A549 (cell line): Measurements from ENCODE around the gene RET. TPM values are rescaled to one million over a fixed set of nuclear protein-coding genes. Genes with fewer than 3 reads are reported as not detected.

Experiments
- ATAC-seq, 2 experiments: fragments of 200-7000 bp in 1 of 2; fragments of >200 bp in 1 of 2; cut with Nextera tagmentation in 1 of 2; cut with Tn5 transposase in 1 of 2; 3 replicates each; pipeline versions ENCODE4 v1.8.0 to v1.9.1; 2018 to 2020; ENCODE audit warnings: mild to moderate bottlenecking in 1 of 2, moderate library complexity in 1 of 2
- CTCF ChIA-PET: fragments of 300-600 bp; sonication (Branson Sonifier 250); formaldehyde crosslinking; extraction: SDS; loops from one replicate; lab custom pipeline; 2021; ENCODE audit warnings: antibody characterized with exemption, inconsistent platforms; lab: Yijun Ruan, JAX
- POLR2A ChIA-PET: fragments of 350-600 bp; formaldehyde crosslinking; extraction: SDS; loops from one replicate; lab custom pipeline; 2021; ENCODE audit warnings: antibody characterized with exemption, inconsistent platforms; lab: Yijun Ruan, JAX
- DNase-seq, 2 experiments: peaks; one replicate each; pipeline versions ENCODE4 v3.0.0 to v3.0.0-alpha.2; 2011 to 2016; ENCODE audit warnings: low read depth in 1 of 2, low spot score in 1 of 2
- FAIRE-seq: peaks from 2 replicates; lab custom pipeline; 2011; peaks lifted over from hg19 to GRCh38; lab: Jason Lieb, UNC
- H3K27ac ChIP-seq, 2 experiments: fragments of >200 bp; sonication (Bioruptor Twin); formaldehyde crosslinking; 3 replicates each; pipeline ENCODE4 v1.5.1; 2016 to 2017
- H3K4me1 ChIP-seq: fragments of >200 bp; sonication (Bioruptor Twin); formaldehyde crosslinking; 3 replicates; pipeline ENCODE4 v1.6.1; 2016
- H3K4me2 ChIP-seq: fragments of >200 bp; sonication (Bioruptor Twin); formaldehyde crosslinking; 3 replicates; pipeline ENCODE4 v1.6.1; 2016
- H3K4me3 ChIP-seq: fragments of >200 bp; sonication (Bioruptor Twin); formaldehyde crosslinking; 3 replicates; pipeline ENCODE4 v1.5.1; 2016
- H3K9me3 ChIP-seq: fragments of >200 bp; sonication (Bioruptor Twin); formaldehyde crosslinking; 3 replicates; pipeline ENCODE4 v1.6.1; 2016
- ATOH8 ChIP-seq: fragments of 250-450 bp; sonication (Bioruptor Pico); IDR thresholded peaks from 2 replicates; pipeline ENCODE4 v1.5.0; 2020; ENCODE audit warnings: low read depth, mild to moderate bottlenecking, moderate library complexity
- BCL3 ChIP-seq: fragments of >200 bp; sonication (Bioruptor Twin); formaldehyde crosslinking; IDR thresholded peaks from 3 replicates; pipeline ENCODE4 v1.6.1; 2016
- CBX8 ChIP-seq: fragments of 200-600 bp; sonication (generic); IDR thresholded peaks from 2 replicates; pipeline ENCODE4 v1.6.1; 2016
- ELK1 ChIP-seq: fragments of 150-350 bp; IDR thresholded peaks from 2 replicates; pipeline ENCODE4 v1.6.1; 2014; ENCODE audit warnings: low read depth, mild to moderate bottlenecking, low read length
- FOXS1 ChIP-seq: fragments of 250-450 bp; sonication (Bioruptor Pico); IDR thresholded peaks from 2 replicates; pipeline ENCODE4 v1.5.0; 2020; ENCODE audit warnings: mild to moderate bottlenecking, moderate library complexity
- HDAC2 ChIP-seq: fragments of 200-600 bp; sonication (generic); IDR thresholded peaks from 2 replicates; pipeline ENCODE4 v1.6.1; 2016
- HES2 ChIP-seq: fragments of >200 bp; sonication (Bioruptor Twin); formaldehyde crosslinking; IDR thresholded peaks from 2 replicates; pipeline ENCODE4 v1.6.1; 2016
- HEYL ChIP-seq: fragments of 250-450 bp; sonication (Bioruptor Pico); IDR thresholded peaks from 2 replicates; pipeline ENCODE4 v1.8.0; 2021; ENCODE audit warnings: mild to moderate bottlenecking, moderate library complexity
- JUN ChIP-seq, 2 experiments: fragments of >200 bp; sonication (Bioruptor Twin); formaldehyde crosslinking; IDR thresholded peaks; 2 replicates in 1 of 2; 3 replicates in 1 of 2; pipeline ENCODE4 v1.6.1; 2016 to 2017
- JUNB ChIP-seq: fragments of >200 bp; sonication (Bioruptor Twin); formaldehyde crosslinking; IDR thresholded peaks from 2 replicates; pipeline ENCODE4 v1.6.1; 2016
- MAX ChIP-seq: IDR thresholded peaks from 2 replicates; pipeline ENCODE4 v1.6.1; 2012
- NFE2L2 ChIP-seq: fragments of 150-350 bp; conservative IDR thresholded peaks from 2 replicates; pipeline ENCODE4 v1.6.1; 2014; ENCODE audit warnings: low read length
- NR3C1 ChIP-seq: fragments of >200 bp; sonication (Bioruptor Twin); formaldehyde crosslinking; IDR thresholded peaks from 3 replicates; pipeline ENCODE4 v1.6.1; 2017
- RAD21 ChIP-seq, 2 experiments: fragments of >200 bp in 1 of 2; sonication (Bioruptor Twin) in 1 of 2; formaldehyde crosslinking in 1 of 2; IDR thresholded peaks in 1 of 2; conservative IDR thresholded peaks in 1 of 2; 2 replicates in 1 of 2; 3 replicates in 1 of 2; pipeline ENCODE4 v1.6.1; 2012 to 2018; ENCODE audit warnings: inconsistent platforms in 1 of 2
- RARB ChIP-seq: fragments of 250-450 bp; sonication (Bioruptor Pico); IDR thresholded peaks from 2 replicates; pipeline ENCODE4 v1.8.0; 2021; ENCODE audit warnings: mild to moderate bottlenecking, moderate library complexity
- RCOR1 ChIP-seq: fragments of 150-350 bp; IDR thresholded peaks from 2 replicates; pipeline ENCODE4 v1.6.1; 2014; ENCODE audit warnings: antibody characterized with exemption, low read length, low read depth
- RFX5 ChIP-seq: fragments of 450-650 bp; IDR thresholded peaks from 2 replicates; pipeline ENCODE4 v1.7.1; 2014; ENCODE audit warnings: antibody characterized with exemption, mild to moderate bottlenecking, moderate library complexity
- TP53 ChIP-seq: fragments of 250-450 bp; sonication (Bioruptor Pico); IDR thresholded peaks from 2 replicates; pipeline ENCODE4 v1.5.0; 2021; ENCODE audit warnings: mild to moderate bottlenecking, moderate library complexity
- ZFP36 ChIP-seq: fragments of 450-650 bp; IDR thresholded peaks from 2 replicates; pipeline ENCODE4 v1.6.1; 2014; ENCODE audit warnings: borderline replicate concordance; ENCODE audit not compliant: partially characterized antibody
- ZSCAN20 ChIP-seq: fragments of 250-450 bp; sonication (Bioruptor Pico); IDR thresholded peaks from 2 replicates; pipeline ENCODE4 v1.8.0; 2022; ENCODE audit warnings: mild to moderate bottlenecking, moderate library complexity
- WGBS: methylation state at CpG from one replicate; pipeline ENCODE4 v1.1.6; 2017; ENCODE audit errors: missing lambda C conversion rate; 5-methylcytosine and 5-hydroxymethylcytosine counted together
- polyA plus RNA-seq, 4 experiments: library from polyadenylated mRNA; depleted of rRNA in 3 of 4; stranded (reverse); fragments of >200 nt; fragmentation: RNase III in 1 of 4; extraction: RNeasy Plus Mini Kit Qiagen cat#74134 plus additional on column Dnase treatment in 1 of 4; gene quantifications; 2 replicates in 3 of 4; 3 replicates in 1 of 4; pipeline ENCODE4 v1.2.3, GENCODE V29; 2011 to 2017

The RET gene
- polyA plus RNA-seq, 2 of the 4 experiments (the other 2 are of a cell fraction): 0.08 to 0.41 TPM

- H3K4me1 ChIP-seq: no peaks in the 10 kb centered on the region
- FAIRE-seq (no peak), ATAC-seq (no peak), DNase-seq (no peak)
- no peak overlapping the region for H3K27ac ChIP-seq
- peaks cover 17% of the 10 kb centered on the region for H3K9me3 ChIP-seq
- CTCF ChIA-PET: interaction anchor here (1.3 kb wide), 1 partner anchor 12 kb away, joined by 5 read pairs; no protein-coding TSS in a partner anchor
- POLR2A ChIA-PET: no interaction called here
- no peak overlapping the region for H3K4me3 ChIP-seq
- 0% methylated on average over 1 of the region's 1 CpG for WGBS
- H3K4me2 ChIP-seq: no peak overlapping the region
- no peak for TF ChIP-seq HES2
- no peak for TF ChIP-seq HEYL
- no peak for TF ChIP-seq TP53 (CRISPR knock-in tag)
- TF ChIP-seq NFE2L2: no peak
- no peak for TF ChIP-seq MAX
- no peak for TF ChIP-seq ELK1
- TF ChIP-seq CBX8: no peak
- no peak for TF ChIP-seq RAD21 (conservative IDR thresholded peaks at IDR 0.05 in 1 of 2, IDR thresholded peaks at IDR 0.05 in 1 of 2)
- TF ChIP-seq ATOH8 (CRISPR knock-in tag): no peak
These were observed 44.3 kb upstream of the RET start for GRCh38 chr10:43032613-43033012.

- 7% methylated on average over 4 of the region's 4 CpGs for WGBS
- CTCF ChIA-PET: interaction anchor here (1.3 kb wide), 1 partner anchor 58 kb away, joined by 3 read pairs; no protein-coding TSS in a partner anchor
- Histone ChIP-seq H3K9me3 (peaks cover 17% of the 10 kb centered on the region), H3K4me3 (no peak overlapping the region), H3K27ac (no peak overlapping the region), H3K4me1 (no peaks in the 10 kb centered on the region), H3K4me2 (no peak overlapping the region)
- DNase-seq (no peak), FAIRE-seq (no peak), ATAC-seq (no peak)
- no peak for TF ChIP-seq RFX5
- TF ChIP-seq RARB (CRISPR knock-in tag): no peak
- TF ChIP-seq FOXS1: no peak
- TF ChIP-seq BCL3: no peak
- TF ChIP-seq JUN (IDR thresholded peaks at IDR 0.05): no peak
- TF ChIP-seq ZSCAN20 (CRISPR knock-in tag): no peak
- no peak for TF ChIP-seq NR3C1
- TF ChIP-seq ATOH8 (CRISPR knock-in tag): no peak
- no peak for TF ChIP-seq HDAC2
- no peak for TF ChIP-seq RCOR1
- TF ChIP-seq ZFP36: no peak
- no peak for TF ChIP-seq JUNB
- POLR2A ChIA-PET: no interaction called here
These were observed 41.1 kb upstream of the RET start for GRCh38 chr10:43035800-43036199.
